B cell (primary cell): Measurements from ENCODE around the gene MCEMP1. TPM values are rescaled to one million over a fixed set of nuclear protein-coding genes. Genes with fewer than 3 reads are reported as not detected.

Experiments
- ATAC-seq: fragments of 200-7000 bp; cut with Tn5 transposase; one replicate; pipeline ENCODE4 v1.10.0; 2021; ENCODE audit warnings: low read depth, mild to moderate bottlenecking, moderate number of reproducible peaks, moderate library complexity
- CTCF ChIA-PET: fragments of 350-600 bp; sonication (Branson Sonifier 250); formaldehyde crosslinking; loops from one replicate; lab custom pipeline; 2021; ENCODE audit warnings: antibody characterized with exemption, inconsistent platforms; lab: Charles Lee
- POLR2A ChIA-PET: fragments of 350-600 bp; sonication (Branson Sonifier 250); formaldehyde crosslinking; loops from one replicate; lab custom pipeline; 2021; ENCODE audit warnings: antibody characterized with exemption; lab: Charles Lee
- DNase-seq: peaks from one replicate; pipeline ENCODE4 v3.0.0; 2013
- H2AFZ ChIP-seq: 2 replicates; pipeline ENCODE4 v1.6.1; 2012; ENCODE audit warnings: mild to moderate bottlenecking, low read depth, low read length; ENCODE audit not compliant: insufficient read depth, poor library complexity, severe bottlenecking
- H3K27ac ChIP-seq, 2 donors: 1 replicate in 1 of 2; 2 replicates in 1 of 2; pipeline ENCODE4 v1.5.1; 2012 to 2013; ENCODE audit warnings: low read length in 2 of 2, mild to moderate bottlenecking in 2 of 2, moderate library complexity in 1 of 2
- H3K27me3 ChIP-seq, 4 experiments: fragments of 200-600 bp in 1 of 4; sonication (generic) in 1 of 4; replicated peaks in 1 of 4; 1 replicate in 2 of 4; 2 replicates in 2 of 4; pipeline versions ENCODE4 v1.6.1 to v1.7.0; 2013 to 2016; ENCODE audit warnings: low read length in 3 of 4, mild to moderate bottlenecking in 2 of 4, mixed read lengths in 1 of 4, moderate library complexity in 1 of 4; ENCODE audit not compliant: insufficient read depth in 4 of 4, control insufficient read depth in 3 of 4; ENCODE audit errors: control extremely low read depth in 1 of 4
- H3K36me3 ChIP-seq, 2 experiments: replicated peaks in 1 of 2; 1 replicate in 1 of 2; 2 replicates in 1 of 2; pipeline versions ENCODE4 v1.6.1 to v1.7.1; 2013; ENCODE audit warnings: low read length in 1 of 2; ENCODE audit not compliant: insufficient read depth in 2 of 2, control insufficient read depth in 1 of 2; ENCODE audit errors: control extremely low read depth in 1 of 2, extremely low read depth in 1 of 2
- H3K4me1 ChIP-seq, 2 donors: fragments of 200-600 bp in 1 of 2; sonication (generic) in 1 of 2; 1 replicate in 1 of 2; 2 replicates in 1 of 2; pipeline versions ENCODE4 v1.5.1 to v1.6.1; 2013 to 2017; ENCODE audit warnings: low read length in 2 of 2; ENCODE audit not compliant: control insufficient read depth in 2 of 2, insufficient read depth in 2 of 2
- H3K4me2 ChIP-seq: replicated peaks from 2 replicates; pipeline ENCODE3; 2012; ENCODE audit warnings: mild to moderate bottlenecking, low read depth, low read length; ENCODE audit not compliant: poor library complexity, severe bottlenecking
- H3K4me3 ChIP-seq, 5 experiments: fragments of 200-600 bp in 1 of 5; sonication (generic) in 1 of 5; 1 replicate in 3 of 5; 2 replicates in 2 of 5; pipeline versions ENCODE4 v1.5.1 to v1.7.0; 2011 to 2016; ENCODE audit warnings: low read length in 4 of 5, mild to moderate bottlenecking in 4 of 5, low read depth in 2 of 5, control low read depth in 1 of 5, moderate library complexity in 1 of 5; ENCODE audit not compliant: insufficient read depth in 1 of 5; ENCODE audit errors: control extremely low read depth in 1 of 5, extremely low read depth in 1 of 5
- H3K79me2 ChIP-seq: fragments of 200-600 bp; sonication (generic); one replicate; pipeline ENCODE4 v1.6.0; 2016; ENCODE audit warnings: low read length; ENCODE audit not compliant: control insufficient read depth, insufficient read depth
- H3K9ac ChIP-seq: fragments of 200-600 bp; sonication (generic); 2 replicates; pipeline ENCODE4 v1.6.1; 2017; ENCODE audit warnings: mild to moderate bottlenecking, low read length, moderate library complexity
- H3K9me3 ChIP-seq, 3 donors: one replicate each; pipeline versions ENCODE4 v1.6.1 to v1.7.1; 2013; ENCODE audit warnings: low read length in 2 of 3; ENCODE audit not compliant: control insufficient read depth in 2 of 3, insufficient read depth in 1 of 3; ENCODE audit errors: control extremely low read depth in 1 of 3
- H4K20me1 ChIP-seq: 2 replicates; pipeline ENCODE4 v1.6.0; 2012; ENCODE audit warnings: mild to moderate bottlenecking, low read length; ENCODE audit not compliant: insufficient read depth, control insufficient read depth, poor library complexity, severe bottlenecking
- H3K27ac Mint-ChIP-seq: one replicate; pipeline ENCODE4 v1.8.0; 2021; ENCODE audit warnings: mixed read lengths
- H3K27me3 Mint-ChIP-seq: one replicate; pipeline ENCODE4 v1.8.0; 2021; ENCODE audit warnings: mixed read lengths
- H3K4me1 Mint-ChIP-seq: one replicate; pipeline ENCODE4 v1.8.0; 2021; ENCODE audit warnings: mixed read lengths
- H3K4me3 Mint-ChIP-seq: one replicate; pipeline ENCODE4 v1.8.0; 2021; ENCODE audit warnings: mixed read lengths
- H3K9me3 Mint-ChIP-seq: one replicate; pipeline ENCODE4 v1.8.0; 2022; ENCODE audit warnings: mixed read lengths; ENCODE audit not compliant: insufficient read depth
- CTCF ChIP-seq: fragments of 200-600 bp; IDR thresholded peaks from one replicate; pipeline ENCODE4 v1.8.0; 2022; ENCODE audit warnings: antibody characterized with exemption, mild to moderate bottlenecking
- EZH2 ChIP-seq: IDR thresholded peaks from 2 replicates; pipeline ENCODE4 v1.6.1; 2012; ENCODE audit warnings: borderline replicate concordance, low read depth, mild to moderate bottlenecking, moderate library complexity, low read length; ENCODE audit not compliant: insufficient read depth, poor library complexity, severe bottlenecking
- WGBS: methylation state at CpG from one replicate; pipeline ENCODE4 v1.1.5; 2013; ENCODE audit warnings: missing lambda C conversion rate; ENCODE audit not compliant: insufficient coverage; 5-methylcytosine and 5-hydroxymethylcytosine counted together
- intact Hi-C: fragments of 100-400 bp; cut with micrococcal nuclease; formaldehyde crosslinking; loops from one replicate; pipeline ENCODE4 v1.10.0; 2022
- polyA plus RNA-seq: library from polyadenylated mRNA; depleted of rRNA; stranded (reverse); fragments of >200 nt; gene quantifications from 2 replicates; pipeline ENCODE4 v1.2.3, GENCODE V29; 2012
- total RNA-seq, 2 donors: library from RNA; stranded (reverse); fragments of 120-200 nt in 1 of 2; gene quantifications; 1 replicate in 1 of 2; 2 replicates in 1 of 2; pipeline versions ENCODE4 v1.2.3 to v1.2.4, GENCODE V29; 2013 to 2022

MCEMP1 gene
- total and polyA plus RNA-seq, 2 donors (not counting 1 experiment from before 2014, with no cell fraction given): 0.57 TPM; not detected in 1

GRCh38 chr19:7646426-7646700 lies 30.5 kb upstream of the MCEMP1 start:
- Histone ChIP-seq H3K9ac (no peak overlapping the region), H3K27me3 (no peaks in the 10 kb centered on the region), H3K79me2 (no peaks in the 10 kb centered on the region), H3K27ac (no peak overlapping the region), H3K36me3 (peaks cover 0 to 35% of the 10 kb centered on the region in 2 experiments), H3K4me1 (no peaks in the 10 kb centered on the region), H2AFZ (no peak overlapping the region), H3K9me3 (peaks cover 0 to 7% (median 0%) of the 10 kb centered on the region in 3 donors), H3K4me2 (no peak overlapping the region), H3K4me3 (no peak overlapping the region), H4K20me1 (peaks cover 29% of the 10 kb centered on the region)
- Mint-ChIP-seq H3K27me3 (no peaks in the 10 kb centered on the region), H3K9me3 (no peaks in the 10 kb centered on the region), H3K4me3 (no peak overlapping the region), H3K4me1 (no peaks in the 10 kb centered on the region), H3K27ac (no peak overlapping the region)
- DNase-seq (no peak), ATAC-seq (no peak)
- TF ChIP-seq CTCF (no peak), EZH2 (no peak)
- POLR2A ChIA-PET: no interaction called here
- intact Hi-C loops: no loop called here
- 99% methylated on average over 8 of the region's 8 CpGs for WGBS
- CTCF ChIA-PET: no interaction called here

GRCh38 chr19:7647156-7647555 lies 29.7 kb upstream of the MCEMP1 start:
- Mint-ChIP-seq H3K4me1 (peaks cover 2% of the 10 kb centered on the region), H3K27me3 (no peaks in the 10 kb centered on the region), H3K9me3 (no peaks in the 10 kb centered on the region), H3K4me3 (no peak overlapping the region), H3K27ac (no peak overlapping the region)
- Histone ChIP-seq H3K9ac (no peak overlapping the region), H4K20me1 (peaks cover 21% of the 10 kb centered on the region), H3K4me1 (peaks cover 0 to 2% of the 10 kb centered on the region in 2 donors), H3K9me3 (peaks cover 0 to 7% (median 0%) of the 10 kb centered on the region in 3 donors), H3K4me2 (no peak overlapping the region), H2AFZ (no peak overlapping the region), H3K36me3 (peaks cover 0 to 33% of the 10 kb centered on the region in 2 experiments), H3K4me3 (no peak overlapping the region), H3K27ac (no peak overlapping the region), H3K79me2 (no peaks in the 10 kb centered on the region), H3K27me3 (no peaks in the 10 kb centered on the region)
- ChIA-PET POLR2A (no interaction called here), CTCF (no interaction called here)
- TF ChIP-seq CTCF (no peak), EZH2 (no peak)
- WGBS: 97% methylated on average over 26 of the region's 26 CpGs
- intact Hi-C loops: no loop called here
- no peak for ATAC-seq
- DNase-seq: no peak
